Activated naive CD8-positive, alpha-beta T cell treated with anti-CD3 and anti-CD28 coated beads for 36 hours (primary cell): Measurements from ENCODE around the gene HS3ST3A1. TPM values are rescaled to one million over a fixed set of nuclear protein-coding genes. Genes with fewer than 3 reads are reported as not detected.

ENCODE experiments used
- DNase-seq: peaks from one replicate; pipeline ENCODE4 v3.0.0; 2021
- H3K27ac Mint-ChIP-seq: one replicate; pipeline ENCODE4 v1.8.0; 2022; ENCODE audit warnings: mild to moderate bottlenecking, moderate library complexity, mixed read lengths
- H3K27me3 Mint-ChIP-seq: one replicate; pipeline ENCODE4 v1.8.0; 2022; ENCODE audit warnings: mild to moderate bottlenecking, mixed read lengths
- H3K36me3 Mint-ChIP-seq: one replicate; pipeline ENCODE4 v1.8.0; 2021; ENCODE audit warnings: mild to moderate bottlenecking, mixed read lengths
- H3K4me1 Mint-ChIP-seq: one replicate; pipeline ENCODE4 v1.8.0; 2021; ENCODE audit warnings: mixed read lengths
- H3K4me3 Mint-ChIP-seq: one replicate; pipeline ENCODE4 v1.8.0; 2022; ENCODE audit warnings: mild to moderate bottlenecking, moderate library complexity, mixed read lengths
- H3K9me3 Mint-ChIP-seq: one replicate; pipeline ENCODE4 v1.8.0; 2022; ENCODE audit warnings: mixed read lengths
- total RNA-seq, 2 experiments: library from RNA; stranded (reverse); gene quantifications; one replicate each; pipeline ENCODE4 v1.2.3, GENCODE V29; 2021

Gene HS3ST3A1
- total RNA-seq, 2 experiments from 2014 or later = 0.12 to 0.16 TPM

DNA sequence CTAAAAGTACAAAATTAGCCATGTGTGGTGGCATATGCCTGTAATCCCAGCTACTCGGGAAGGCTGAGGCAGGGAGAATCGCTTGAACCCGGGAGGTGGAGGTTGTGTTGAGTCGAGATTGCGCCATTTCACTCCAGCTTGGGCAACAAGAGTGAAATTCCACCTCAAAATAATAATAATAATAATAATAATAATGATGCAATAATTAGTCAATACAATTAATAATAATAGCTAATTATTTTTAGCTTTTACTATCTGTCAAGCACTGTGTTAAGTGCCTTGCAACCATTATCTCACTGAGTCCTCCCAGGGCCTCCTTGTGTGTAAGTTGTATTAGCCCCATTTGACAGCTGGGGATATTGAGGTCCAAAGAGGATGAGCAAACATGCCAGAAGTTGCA lies 14.3 kb upstream of the HS3ST3A1 start:
- H3K27ac Mint-ChIP-seq = no peak overlapping the region
- no peak overlapping the region for H3K4me3 Mint-ChIP-seq
- DNase-seq = no peak
- H3K9me3 Mint-ChIP-seq = peaks cover 7% of the 10 kb centered on the region
- H3K36me3 Mint-ChIP-seq = peaks cover 2% of the 10 kb centered on the region
- no peaks in the 10 kb centered on the region for H3K4me1 Mint-ChIP-seq
- peaks cover 12% of the 10 kb centered on the region for H3K27me3 Mint-ChIP-seq

DNA sequence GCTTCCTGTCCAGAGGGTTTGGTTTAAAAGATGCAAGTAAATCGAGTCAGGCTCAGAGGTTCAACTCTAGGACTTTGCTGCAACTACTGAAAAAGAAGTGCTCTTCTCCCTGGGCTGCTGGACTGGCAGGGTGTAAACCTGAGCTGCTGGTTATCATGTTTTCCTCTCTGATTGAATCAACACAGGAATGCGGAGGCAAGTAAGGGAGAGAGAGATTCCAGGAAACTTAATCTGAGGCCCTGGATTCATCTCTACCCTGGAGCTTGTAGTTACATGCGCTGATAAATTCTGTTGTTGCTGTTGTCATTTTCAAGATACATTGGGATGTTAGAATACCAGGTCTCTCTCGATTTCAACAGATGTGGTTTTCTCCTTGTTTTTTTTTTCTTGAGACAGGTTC lies 8.2 kb upstream of the HS3ST3A1 start:
- Mint-ChIP-seq H3K36me3 (peaks cover 2% of the 10 kb centered on the region), H3K4me1 (no peaks in the 10 kb centered on the region), H3K27ac (no peak overlapping the region), H3K4me3 (no peak overlapping the region), H3K9me3 (peaks cover 6% of the 10 kb centered on the region), H3K27me3 (peaks cover 20% of the 10 kb centered on the region)
- no peak for DNase-seq

DNA sequence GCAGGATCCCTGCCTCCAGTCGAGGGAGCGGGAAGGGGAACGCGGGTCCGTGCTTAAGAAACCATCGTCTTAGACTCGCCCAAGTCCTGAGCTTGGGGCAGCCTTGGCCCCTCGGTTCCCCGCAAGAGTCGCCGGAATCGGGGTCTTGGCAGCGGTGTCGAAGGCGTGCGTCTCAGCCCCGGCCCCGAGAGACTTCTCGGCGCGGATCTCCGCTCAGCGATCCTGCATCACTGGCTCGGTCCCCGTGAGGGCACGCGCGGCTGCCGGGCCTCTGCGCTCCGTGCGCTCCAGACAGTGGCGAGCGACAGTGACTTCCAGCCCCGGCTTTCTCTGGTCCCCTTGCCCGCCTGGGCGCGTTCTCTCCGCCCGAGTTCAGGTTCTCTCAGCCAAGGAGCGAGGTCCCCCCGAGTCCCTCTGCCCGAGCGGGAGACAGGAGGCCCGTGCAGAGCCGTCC lies 380 bp downstream of the HS3ST3A1 start:
- H3K27me3 Mint-ChIP-seq = peaks cover 78% of the 10 kb centered on the region
- DNase-seq = peak; percentile 25
- no peak overlapping the region for H3K27ac Mint-ChIP-seq

DNA sequence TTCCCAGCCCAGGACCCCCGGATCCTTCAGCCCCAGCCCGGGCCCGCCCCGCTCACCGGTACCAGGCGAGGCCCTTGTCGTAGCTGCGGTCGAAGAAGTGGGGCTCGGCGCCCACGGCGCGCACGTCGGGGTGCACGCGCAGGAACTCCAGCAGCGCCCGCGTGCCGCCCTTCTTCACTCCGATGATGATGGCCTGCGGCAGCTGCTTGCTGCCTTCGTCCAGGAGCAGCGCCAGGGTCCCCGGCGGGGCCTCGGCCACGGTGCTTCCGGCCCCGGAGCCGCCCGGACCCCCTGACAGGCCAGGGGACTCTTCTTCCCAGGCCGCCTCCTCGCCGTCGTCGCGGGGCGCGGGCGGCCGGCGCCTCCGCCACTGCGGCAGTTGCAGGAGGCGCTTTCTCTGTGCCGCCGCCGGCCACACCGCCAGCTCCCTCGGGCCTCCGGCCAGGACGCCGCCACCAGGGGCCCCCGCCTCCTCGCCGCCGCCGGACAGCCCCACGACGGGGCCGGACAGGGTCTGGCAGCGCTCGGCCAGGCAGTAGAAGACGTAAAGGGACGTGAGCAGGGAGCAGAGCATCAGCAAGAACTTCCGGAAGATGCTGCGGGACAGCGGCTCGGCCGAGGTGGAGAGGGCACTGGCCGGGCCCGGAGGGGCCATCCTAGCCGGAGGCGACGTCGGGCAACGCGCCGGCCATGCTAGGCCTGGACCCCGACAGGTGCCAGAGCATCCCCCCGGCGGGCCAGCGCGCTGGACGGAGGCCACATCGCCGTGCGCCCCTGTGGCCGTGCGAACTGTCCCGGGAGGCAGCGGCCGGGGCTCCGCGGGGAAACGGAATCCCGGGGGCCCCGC lies 1.0 kb downstream of the HS3ST3A1 start:
- Mint-ChIP-seq H3K9me3 (no peaks in the 10 kb centered on the region), H3K36me3 (no peaks in the 10 kb centered on the region), H3K4me1 (peaks cover 3% of the 10 kb centered on the region), H3K27ac (no peak overlapping the region), H3K4me3 (no peak overlapping the region), H3K27me3 (peaks cover 78% of the 10 kb centered on the region)
- DNase-seq = no peak

More for the DNA sequence above, 380 bp downstream of the HS3ST3A1 start:
- no peaks in the 10 kb centered on the region for H3K36me3 Mint-ChIP-seq
- H3K9me3 Mint-ChIP-seq = no peaks in the 10 kb centered on the region
- H3K4me3 Mint-ChIP-seq = peak overlapping the region; percentile 63
- H3K4me1 Mint-ChIP-seq = peaks cover 3% of the 10 kb centered on the region

DNA sequence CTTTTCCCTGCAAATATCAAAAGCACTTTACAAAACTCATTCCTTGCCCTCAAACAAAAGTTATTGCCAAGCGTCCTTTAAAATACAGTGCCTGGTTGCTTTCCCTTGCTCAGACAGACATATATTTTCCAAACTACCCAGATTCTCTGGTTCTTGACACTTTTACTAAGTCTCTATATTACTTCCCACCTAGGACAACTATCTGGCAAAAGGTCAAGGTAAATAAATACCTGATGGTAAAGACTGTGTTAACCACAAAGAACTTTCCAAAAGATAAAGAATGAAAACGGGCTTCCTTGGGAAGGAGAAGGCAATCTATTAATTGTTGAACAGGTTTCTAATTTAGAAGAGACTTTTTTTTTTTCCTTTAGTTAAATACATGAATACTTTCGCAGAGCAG lies 1.9 kb downstream of the HS3ST3A1 start:
- Mint-ChIP-seq H3K4me3 (no peak overlapping the region), H3K9me3 (no peaks in the 10 kb centered on the region), H3K4me1 (peaks cover 4% of the 10 kb centered on the region), H3K27me3 (peaks cover 81% of the 10 kb centered on the region), H3K36me3 (no peaks in the 10 kb centered on the region), H3K27ac (no peak overlapping the region)
- no peak for DNase-seq

DNA sequence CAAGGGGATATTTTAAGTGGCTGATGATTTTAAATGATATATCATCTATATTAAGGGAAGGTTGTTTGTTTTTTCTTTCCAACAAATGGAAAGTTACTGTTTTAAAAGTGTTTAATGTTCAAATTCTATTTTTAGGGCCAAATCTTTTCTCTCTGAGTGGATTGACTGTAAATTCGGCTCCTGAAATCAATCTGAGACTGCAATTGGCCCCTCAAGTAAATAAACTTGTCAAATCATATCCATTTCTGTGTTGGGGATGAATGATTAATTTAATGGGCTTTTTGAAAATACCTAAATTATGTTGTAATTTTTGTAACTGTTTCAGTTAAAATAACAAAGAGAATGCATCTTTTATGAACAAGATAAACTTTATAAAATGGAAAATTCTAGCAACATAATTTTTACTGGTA lies 2.6 kb downstream of the HS3ST3A1 start:
- no peak for DNase-seq
- Mint-ChIP-seq H3K36me3 (no peaks in the 10 kb centered on the region), H3K9me3 (no peaks in the 10 kb centered on the region), H3K27ac (no peak overlapping the region), H3K27me3 (peaks cover 76% of the 10 kb centered on the region), H3K4me1 (peaks cover 7% of the 10 kb centered on the region), H3K4me3 (no peak overlapping the region)

DNA sequence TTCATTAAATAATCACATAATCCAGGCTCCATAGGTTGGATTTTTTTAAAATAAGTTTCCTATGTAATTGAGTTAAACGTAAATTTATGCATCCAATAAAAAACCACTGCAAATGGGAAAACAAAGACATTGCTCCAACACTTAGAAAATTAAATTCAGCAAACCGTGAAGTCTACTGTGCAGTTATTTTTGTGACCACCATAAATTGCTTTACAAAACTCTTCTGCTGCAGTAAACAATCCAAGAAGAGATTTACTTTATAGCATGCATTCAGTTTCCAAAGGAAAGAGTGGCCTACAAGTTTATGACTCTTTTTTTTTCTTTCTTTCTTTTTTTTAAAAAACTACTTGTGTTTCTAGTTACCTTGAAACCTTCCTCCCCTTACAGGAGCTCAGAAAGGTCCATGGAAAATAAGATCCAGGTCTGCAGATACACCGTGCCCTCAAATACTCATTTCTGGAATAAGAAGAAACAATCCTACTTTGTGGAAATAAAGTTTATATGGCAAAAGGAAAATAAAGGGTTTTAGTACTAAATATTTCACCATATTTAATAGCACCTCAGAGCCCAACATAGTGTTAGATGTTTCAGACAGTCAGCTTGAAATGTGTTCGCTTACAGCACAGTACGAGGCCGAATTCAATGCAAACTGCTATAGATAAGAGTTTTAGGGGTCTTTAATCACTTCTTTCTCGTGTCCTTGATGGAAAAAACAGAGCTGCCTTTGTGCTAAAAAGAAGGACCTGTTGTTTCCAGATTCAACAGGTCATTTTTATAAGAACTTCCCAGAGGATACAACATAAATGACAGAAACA lies 3.2 kb downstream of the HS3ST3A1 start:
- peaks cover 70% of the 10 kb centered on the region for H3K27me3 Mint-ChIP-seq
- no peak overlapping the region for H3K4me3 Mint-ChIP-seq
- H3K9me3 Mint-ChIP-seq = no peaks in the 10 kb centered on the region
- H3K36me3 Mint-ChIP-seq = no peaks in the 10 kb centered on the region
- peaks cover 7% of the 10 kb centered on the region for H3K4me1 Mint-ChIP-seq
- no peak for DNase-seq
- H3K27ac Mint-ChIP-seq = no peak overlapping the region

DNA sequence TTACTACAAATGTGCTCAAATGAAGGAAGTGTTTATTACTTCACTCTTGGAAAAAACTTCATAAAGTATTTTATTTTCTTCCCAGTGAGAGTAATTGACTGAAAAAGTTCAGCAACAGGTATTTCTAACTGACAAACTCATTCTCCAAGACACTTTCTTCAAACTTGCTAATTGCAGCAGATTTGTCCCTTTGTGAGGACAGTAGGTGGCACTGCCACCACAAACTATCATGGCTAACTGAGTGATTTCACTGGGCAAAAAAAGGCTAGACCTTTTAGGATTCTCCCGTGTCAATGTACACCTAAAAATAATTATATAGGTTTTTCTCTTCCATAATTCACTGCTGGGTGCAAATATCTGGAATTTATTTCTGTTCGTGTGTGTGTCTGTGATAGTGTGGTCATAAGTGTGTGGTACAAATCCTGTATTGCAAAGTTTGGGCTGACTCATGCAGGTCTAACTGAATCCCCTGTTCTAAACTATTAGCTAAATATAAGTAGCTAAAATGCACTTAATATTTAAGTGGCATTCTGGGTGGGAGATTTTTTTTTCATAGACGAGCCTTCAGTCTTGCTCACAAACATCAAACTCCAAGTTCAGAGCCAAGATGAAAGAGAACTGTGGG lies 3.9 kb downstream of the HS3ST3A1 start:
- Mint-ChIP-seq H3K4me3 (no peak overlapping the region), H3K9me3 (no peaks in the 10 kb centered on the region)

DNA sequence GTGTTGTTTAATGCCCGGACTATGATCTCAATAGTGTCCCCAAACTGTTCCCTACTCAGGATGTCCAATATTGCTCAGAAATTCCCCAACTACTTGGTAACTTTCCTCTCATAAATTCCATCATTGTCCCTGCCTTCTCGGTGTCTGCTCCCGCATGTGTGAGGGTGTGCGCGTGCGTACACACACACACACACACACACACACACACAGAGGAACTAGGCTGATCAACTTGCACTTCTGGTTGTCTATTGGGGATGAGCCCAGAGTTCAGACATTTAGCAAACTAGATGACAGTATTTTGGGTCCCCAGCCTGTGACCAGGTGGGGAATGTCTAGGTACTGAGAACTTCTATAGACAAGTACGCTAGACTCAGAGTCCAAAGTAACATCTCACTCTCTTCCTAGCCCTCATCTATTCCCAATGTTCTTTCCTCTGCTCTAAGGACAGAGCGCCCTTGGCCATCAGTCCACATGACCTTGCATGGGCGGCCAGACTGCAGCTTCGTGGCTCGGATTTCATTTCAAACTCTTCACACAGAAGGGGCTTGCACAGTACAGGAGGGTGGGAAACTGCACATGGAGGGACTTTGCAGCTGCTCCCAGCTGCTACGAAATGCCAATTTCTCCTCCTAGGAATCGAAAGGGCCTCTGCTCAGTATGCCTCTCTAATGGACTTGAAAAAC lies 5.3 kb downstream of the HS3ST3A1 start:
- Mint-ChIP-seq H3K4me3 (no peak overlapping the region), H3K27ac (no peak overlapping the region), H3K4me1 (peaks cover 4% of the 10 kb centered on the region), H3K9me3 (no peaks in the 10 kb centered on the region), H3K36me3 (no peaks in the 10 kb centered on the region), H3K27me3 (peaks cover 50% of the 10 kb centered on the region)
- no peak for DNase-seq

More for the DNA sequence above, 3.9 kb downstream of the HS3ST3A1 start:
- no peak overlapping the region for H3K27ac Mint-ChIP-seq
- peaks cover 7% of the 10 kb centered on the region for H3K4me1 Mint-ChIP-seq
- H3K27me3 Mint-ChIP-seq = peaks cover 62% of the 10 kb centered on the region
- no peaks in the 10 kb centered on the region for H3K36me3 Mint-ChIP-seq
- DNase-seq = no peak

DNA sequence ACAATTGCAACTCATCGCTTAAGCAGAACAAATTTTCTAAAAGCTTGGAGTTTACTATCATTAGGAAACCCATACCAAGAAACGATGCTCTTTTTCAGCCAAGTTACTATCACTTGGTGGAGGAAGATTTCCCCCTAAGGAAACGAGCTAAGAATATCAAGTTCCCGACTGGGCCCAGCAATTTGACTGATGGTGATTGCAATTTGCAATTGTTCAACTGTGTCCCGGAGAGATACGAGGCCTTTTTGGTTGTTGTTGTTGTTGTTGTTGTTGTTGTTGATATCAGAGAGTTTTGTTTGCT lies 6.2 kb downstream of the HS3ST3A1 start:
- Mint-ChIP-seq H3K9me3 (no peaks in the 10 kb centered on the region), H3K4me1 (peaks cover 4% of the 10 kb centered on the region), H3K27ac (no peak overlapping the region), H3K36me3 (no peaks in the 10 kb centered on the region), H3K27me3 (peaks cover 49% of the 10 kb centered on the region), H3K4me3 (no peak overlapping the region)
- DNase-seq = no peak

DNA sequence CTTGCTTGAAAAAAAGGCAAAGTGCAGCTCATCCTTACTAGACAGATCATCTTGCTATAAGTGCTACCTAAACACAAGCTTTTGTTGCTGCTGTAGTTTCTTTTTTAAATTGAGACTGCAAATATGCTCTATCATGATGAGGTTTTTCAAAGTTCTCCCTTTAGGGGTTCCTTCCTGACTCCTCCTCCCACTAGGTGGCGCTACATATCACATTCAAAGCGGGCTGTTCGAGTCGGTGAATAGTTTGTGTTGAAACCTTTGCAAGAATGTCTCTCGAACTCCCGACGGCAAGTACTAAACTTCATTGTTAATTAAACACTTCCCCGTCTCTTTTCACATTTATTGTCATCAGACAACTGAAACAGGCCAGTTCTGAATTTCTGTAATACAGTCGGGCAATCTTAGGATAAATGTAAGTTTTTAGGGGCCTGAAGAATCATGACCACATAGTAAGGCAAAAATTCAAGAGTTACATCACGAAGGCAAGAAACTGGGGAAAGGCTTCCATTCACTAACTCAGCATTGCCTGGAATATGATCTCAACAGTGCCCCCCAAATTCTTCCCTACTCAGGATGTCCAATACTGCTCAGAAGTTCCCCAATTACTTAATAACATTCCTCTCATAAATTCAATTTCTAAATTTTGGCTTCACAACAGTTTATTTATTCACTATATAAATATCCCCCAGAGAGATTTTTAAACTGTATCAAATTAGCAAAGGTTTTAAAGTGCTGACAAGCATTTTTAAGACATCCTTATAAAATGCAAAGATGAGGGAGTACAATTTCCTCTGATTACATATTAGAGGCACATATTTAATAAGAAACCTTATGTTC lies 6.7 kb downstream of the HS3ST3A1 start:
- Mint-ChIP-seq H3K9me3 (no peaks in the 10 kb centered on the region), H3K4me3 (no peak overlapping the region), H3K27me3 (peaks cover 44% of the 10 kb centered on the region), H3K4me1 (peaks cover 4% of the 10 kb centered on the region), H3K27ac (no peak overlapping the region), H3K36me3 (no peaks in the 10 kb centered on the region)
- DNase-seq = peak; percentile 66

DNA sequence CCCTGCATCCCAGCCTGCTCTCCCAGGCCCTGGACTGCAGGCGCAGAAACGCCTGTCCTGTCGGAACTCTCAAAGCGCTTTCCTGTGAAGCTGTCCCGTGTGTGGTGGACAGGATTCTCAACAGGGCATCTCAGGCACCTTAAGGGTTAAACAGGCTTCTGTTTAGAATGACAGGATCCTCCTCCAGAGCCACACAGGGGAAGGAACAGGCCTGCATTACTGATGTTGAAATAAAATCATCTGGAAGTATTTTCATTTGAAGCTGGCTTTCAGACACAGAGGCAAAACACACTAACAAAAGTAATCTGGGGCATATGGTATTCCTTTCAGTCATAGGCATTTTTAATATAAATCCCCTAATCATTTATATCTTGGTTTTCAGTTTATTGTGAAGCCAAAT lies 7.4 kb downstream of the HS3ST3A1 start:
- no peak overlapping the region for H3K4me3 Mint-ChIP-seq
- no peak for DNase-seq

DNA sequence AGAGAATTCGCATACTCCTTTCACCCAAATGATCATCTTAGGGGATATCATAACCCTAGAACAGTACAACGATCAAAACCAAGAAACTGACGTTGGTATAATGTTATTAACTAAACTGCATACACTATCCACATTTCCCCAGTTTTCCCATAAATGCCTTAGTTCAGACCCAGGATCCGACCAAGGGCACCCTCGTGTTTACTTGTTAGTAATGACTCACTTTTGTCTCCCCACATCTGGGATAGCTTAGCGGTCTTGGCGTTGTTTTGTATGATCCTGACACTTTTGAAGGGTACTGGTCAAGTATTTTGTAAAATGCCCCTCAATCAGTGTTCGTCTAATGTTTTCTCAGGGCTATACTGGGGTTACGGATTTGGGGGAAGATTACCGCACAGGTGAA lies 8.0 kb downstream of the HS3ST3A1 start:
- Mint-ChIP-seq H3K36me3 (no peaks in the 10 kb centered on the region), H3K27ac (no peak overlapping the region), H3K4me1 (peaks cover 8% of the 10 kb centered on the region), H3K27me3 (peaks cover 31% of the 10 kb centered on the region), H3K4me3 (no peak overlapping the region), H3K9me3 (no peaks in the 10 kb centered on the region)
- no peak for DNase-seq

More for the DNA sequence above, 7.4 kb downstream of the HS3ST3A1 start:
- no peaks in the 10 kb centered on the region for H3K36me3 Mint-ChIP-seq
- H3K27ac Mint-ChIP-seq = no peak overlapping the region
- no peaks in the 10 kb centered on the region for H3K9me3 Mint-ChIP-seq
- peaks cover 37% of the 10 kb centered on the region for H3K27me3 Mint-ChIP-seq
- H3K4me1 Mint-ChIP-seq = peaks cover 8% of the 10 kb centered on the region
